HCT116 (cell line): Measurements from ENCODE around the gene EGLN3. TPM values are rescaled to one million over a fixed set of nuclear protein-coding genes. Genes with fewer than 3 reads are reported as not detected.
"Not testable (repeated sequence)": the region's sequence is repeated elsewhere in the genome, so short reads cannot be mapped to it uniquely, and the experiment has no call there.

Experiments used
- ATAC-seq: fragments of 200-7000 bp; cut with Tn5 transposase; 2 replicates; pipeline ENCODE4 v1.9.1; 2020; ENCODE audit warnings: mild to moderate bottlenecking, moderate library complexity
- BruUV-seq: library from RNA; stranded (reverse); fragments of 400-500 nt; replicated peaks from 2 replicates; lab custom pipeline; 2021; lab: Mats Ljungman, UMichigan
- CTCF ChIA-PET: fragments of 300-600 bp; sonication (Branson Sonifier 250); formaldehyde crosslinking; loops from one replicate; lab custom pipeline; 2021; ENCODE audit warnings: antibody characterized with exemption; lab: Charles Lee
- POLR2A ChIA-PET: fragments of 300-600, 350-600 bp; sonication (Branson Sonifier 250); formaldehyde crosslinking; loops from one replicate; lab custom pipeline; 2021; ENCODE audit warnings: antibody characterized with exemption; lab: Charles Lee
- RAD21 ChIA-PET, 2 experiments: fragments of 300-600 bp; sonication (Branson Sonifier 250); formaldehyde crosslinking; loops; one replicate each; lab custom pipeline; 2023; ENCODE audit warnings: low total read pairs in 2 of 2; ENCODE audit not compliant: uncharacterized antibody in 2 of 2, unreplicated experiment in 2 of 2, low non-redundant PET in 1 of 2; lab: Charles Lee
- DNase-seq: peaks from one replicate; pipeline ENCODE4 v3.0.0-alpha.2; 2010; ENCODE audit warnings: low read depth, low spot score
- H2AFZ ChIP-seq: fragments of 200-600 bp; shearing (Covaris generic), sonication (generic); 2 replicates; pipeline ENCODE4 v1.6.1; 2017; ENCODE audit warnings: low read depth, mixed run types, mixed read lengths, antibody characterized with exemption, low read length; ENCODE audit not compliant: poor library complexity, severe bottlenecking
- H3K27ac ChIP-seq: 2 replicates; pipeline ENCODE4 v1.5.1; 2012; ENCODE audit warnings: low read depth, low read length
- H3K27me3 ChIP-seq: fragments of 200-600 bp; sonication (generic); 2 replicates; pipeline ENCODE4 v1.6.1; 2016; ENCODE audit warnings: mixed run types, low read length, mixed read lengths; ENCODE audit not compliant: insufficient read depth
- H3K36me3 ChIP-seq, 2 experiments: fragments of 200-500 bp in 1 of 2; fragments of 200-600 bp in 1 of 2; sonication (Bioruptor generic) in 1 of 2; sonication (generic) in 1 of 2; 2 replicates each; pipeline versions ENCODE4 v1.5.1 to v1.6.1; 2014 to 2016; ENCODE audit warnings: low read length in 2 of 2, inconsistent platforms in 1 of 2, mixed read lengths in 1 of 2, mixed run types in 1 of 2; ENCODE audit not compliant: insufficient read depth in 2 of 2, control insufficient read depth in 1 of 2
- H3K4me1 ChIP-seq, 2 experiments: fragments of 200-600 bp in 1 of 2; sonication (generic) in 1 of 2; 2 replicates each; pipeline versions ENCODE4 v1.5.1 to v1.6.1; 2012 to 2017; ENCODE audit warnings: low read length in 2 of 2, inconsistent platforms in 1 of 2, mild to moderate bottlenecking in 1 of 2, mixed read lengths in 1 of 2, mixed run types in 1 of 2, moderate library complexity in 1 of 2; ENCODE audit not compliant: insufficient read depth in 2 of 2, control insufficient read depth in 1 of 2
- H3K4me2 ChIP-seq: fragments of 200-600 bp; sonication (generic); 2 replicates; pipeline ENCODE4 v1.6.1; 2017; ENCODE audit warnings: mixed run types, low read length, mixed read lengths
- H3K4me3 ChIP-seq, 2 experiments: fragments of 200-600 bp in 1 of 2; sonication (generic) in 1 of 2; replicated peaks in 1 of 2; 2 replicates each; pipeline ENCODE4 v1.5.1; 2011 to 2016; ENCODE audit warnings: low read length in 2 of 2, control low read depth in 1 of 2, low read depth in 1 of 2, mild to moderate bottlenecking in 1 of 2, mixed read lengths in 1 of 2, mixed run types in 1 of 2
- H3K79me2 ChIP-seq: fragments of 200-600 bp; sonication (generic); 2 replicates; pipeline ENCODE4 v1.6.1; 2017; ENCODE audit warnings: mild to moderate bottlenecking, mixed run types, low read length, moderate library complexity, mixed read lengths; ENCODE audit not compliant: insufficient read depth
- H3K9ac ChIP-seq: fragments of 200-600 bp; sonication (generic); 2 replicates; pipeline ENCODE4 v1.6.1; 2016; ENCODE audit warnings: low read length, mixed read lengths
- H3K9me2 ChIP-seq: fragments of 200-600 bp; sonication (generic), shearing (Covaris generic); 2 replicates; pipeline ENCODE4 v1.6.1; 2017; ENCODE audit warnings: mixed run types, mild to moderate bottlenecking, moderate library complexity; ENCODE audit not compliant: insufficient read depth
- H3K9me3 ChIP-seq, 2 experiments: fragments of 200-500 bp in 1 of 2; fragments of 200-600 bp in 1 of 2; sonication (Bioruptor generic) in 1 of 2; sonication (generic) in 1 of 2; 2 replicates each; pipeline ENCODE4 v1.6.1; 2014 to 2017; ENCODE audit warnings: low read length in 2 of 2, mixed read lengths in 2 of 2, inconsistent platforms in 1 of 2, low read depth in 1 of 2, mild to moderate bottlenecking in 1 of 2, mixed run types in 1 of 2, moderate library complexity in 1 of 2; ENCODE audit not compliant: control insufficient read depth in 1 of 2, insufficient read depth in 1 of 2
- H4K20me1 ChIP-seq: fragments of 200-600 bp; sonication (generic), shearing (Covaris generic); 2 replicates; pipeline ENCODE4 v1.6.1; 2017; ENCODE audit warnings: mixed run types, mild to moderate bottlenecking, moderate library complexity; ENCODE audit not compliant: insufficient read depth
- CTCF ChIP-seq, 3 experiments: fragments of 200-600 bp in 1 of 3; sonication (generic) in 1 of 3; IDR thresholded peaks in 2 of 3; conservative IDR thresholded peaks in 1 of 3; 2 replicates each; pipeline ENCODE4 v1.5.1; 2012 to 2017; ENCODE audit warnings: low read depth in 2 of 3, low read length in 2 of 3, antibody characterized with exemption in 1 of 3, borderline replicate concordance in 1 of 3, control low read depth in 1 of 3, mild to moderate bottlenecking in 1 of 3, mixed read lengths in 1 of 3, mixed run types in 1 of 3, moderate library complexity in 1 of 3; ENCODE audit not compliant: insufficient read depth in 1 of 3
- JUND ChIP-seq: IDR thresholded peaks from 2 replicates; pipeline ENCODE4 v1.6.1; 2012
- MAX ChIP-seq: IDR thresholded peaks from 2 replicates; pipeline ENCODE4 v1.6.1; 2012
- POLR2A ChIP-seq: IDR thresholded peaks from 2 replicates; pipeline ENCODE4 v1.7.0; 2011; ENCODE audit warnings: borderline replicate concordance; ENCODE audit not compliant: insufficient read depth, insufficient read length; ENCODE audit errors: extremely low read depth
- ZFX ChIP-seq: fragments of 450-650 bp; IDR thresholded peaks from 2 replicates; pipeline ENCODE4 v1.6.1; 2017
- intact Hi-C: fragments of 100-400 bp; cut with micrococcal nuclease; formaldehyde crosslinking; loops from 2 replicates; pipeline ENCODE4 v1.10.0; 2022
- total RNA-seq: library from RNA; stranded (reverse); gene quantifications from one replicate; pipeline ENCODE4 v1.2.1, GENCODE V29; 2021; ENCODE audit not compliant: unreplicated experiment

EGLN3 gene
- total RNA-seq, 1 experiment from 2014 or later, result 13.6 TPM

- Histone ChIP-seq H4K20me1 (no peaks in the 10 kb centered on the region), H3K4me2 (no peak overlapping the region), H3K4me3 (no peak overlapping the region), H3K9ac (no peak overlapping the region), H3K27ac (no peak overlapping the region), H3K27me3 (no peaks in the 10 kb centered on the region), H3K79me2 (no peaks in the 10 kb centered on the region), H3K36me3 (no peaks in the 10 kb centered on the region), H3K4me1 (no peaks in the 10 kb centered on the region), H3K9me2 (no peaks in the 10 kb centered on the region), H2AFZ (no peak overlapping the region), H3K9me3 (no peaks in the 10 kb centered on the region)
- ATAC-seq (no peak), DNase-seq (no peak)
- POLR2A ChIA-PET, result no interaction called here
- intact Hi-C loops, result no loop called here
- RAD21 ChIA-PET, result no interaction called here
- CTCF ChIA-PET, result interaction anchor here (1.1 kb wide), 1 partner anchor 123 kb away, joined by 3 read pairs; no protein-coding TSS in a partner anchor
- BruUV-seq, result no TSS peak
- TF ChIP-seq MAX (no peak), CTCF (IDR thresholded peaks at IDR 0.05 in 2 of 3, conservative IDR thresholded peaks at IDR 0.05 in 1 of 3; ENCODE audit: borderline replicate concordance in 1 of 3, insufficient read depth in 1 of 3, low read depth in 2 of 3, low read length in 2 of 3) (no peak), JUND (no peak), POLR2A (no peak), ZFX (no peak)
These were observed 21.8 kb upstream of the EGLN3 start for GRCh38 chr14:33972583-33973081.

- H3K36me3 ChIP-seq, ATAC-seq, POLR2A ChIA-PET, H3K27ac ChIP-seq, H3K9ac ChIP-seq, DNase-seq, CTCF ChIA-PET, H3K9me3 ChIP-seq, H4K20me1 ChIP-seq, H3K4me1 ChIP-seq, H3K9me2 ChIP-seq, H3K27me3 ChIP-seq, H3K4me3 ChIP-seq, H3K79me2 ChIP-seq, RAD21 ChIA-PET, H2AFZ ChIP-seq, BruUV-seq, intact Hi-C loops, H3K4me2 ChIP-seq: not testable (repeated sequence)
These were observed 19.0 kb upstream of the EGLN3 start for GRCh38 chr14:33969846-33970245.
